GM19239 (cell line): ENCODE data around the gene SLC43A1.
A peak's percentile ranks its signal among the peaks of the same experiment; 100 is the strongest.
"Not testable (repeated sequence)": the region's sequence is repeated elsewhere in the genome, so short reads cannot be mapped to it uniquely, and the experiment has no call there.

Experiments
- DNase-seq: peaks from one replicate; pipeline ENCODE4 v3.0.0; 2011; ENCODE audit warnings: low spot score; ENCODE audit not compliant: insufficient read length
- FAIRE-seq: peaks from 2 replicates; lab custom pipeline; 2011; peaks lifted over from hg19 to GRCh38; lab: Jason Lieb, UNC

The SLC43A1 gene

GRCh38 chr11:57515332-57516060 is at the start of gene SLC43A1:
Gene SLC43A1 (minus strand): TSS chr11:57515702. CDS start chr11:57514111, 1,591 bp downstream.
- peak; percentile 35 for DNase-seq
- FAIRE-seq, result peak; percentile 87

DNA sequence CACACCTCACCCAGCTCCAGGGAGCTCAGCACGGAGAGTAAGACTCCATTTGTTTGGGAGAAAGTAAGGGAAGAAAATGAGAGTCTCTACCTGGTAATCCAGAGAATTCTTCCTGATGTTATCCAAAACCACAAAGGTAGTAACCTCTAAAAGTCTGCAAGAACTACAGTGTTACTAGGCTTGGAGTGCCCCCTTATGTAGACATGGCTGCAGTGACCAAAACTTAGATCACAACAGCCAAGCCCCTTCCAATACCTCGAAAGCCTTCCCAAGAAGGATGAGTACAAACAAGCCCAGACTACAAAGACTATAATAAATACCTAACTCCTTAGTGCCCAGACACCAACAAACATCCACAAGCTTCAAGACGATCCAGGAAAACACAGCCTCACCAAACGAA is 47.1 kb upstream of the SLC43A1 start:
- FAIRE-seq, result no peak
- no peak for DNase-seq

DNA sequence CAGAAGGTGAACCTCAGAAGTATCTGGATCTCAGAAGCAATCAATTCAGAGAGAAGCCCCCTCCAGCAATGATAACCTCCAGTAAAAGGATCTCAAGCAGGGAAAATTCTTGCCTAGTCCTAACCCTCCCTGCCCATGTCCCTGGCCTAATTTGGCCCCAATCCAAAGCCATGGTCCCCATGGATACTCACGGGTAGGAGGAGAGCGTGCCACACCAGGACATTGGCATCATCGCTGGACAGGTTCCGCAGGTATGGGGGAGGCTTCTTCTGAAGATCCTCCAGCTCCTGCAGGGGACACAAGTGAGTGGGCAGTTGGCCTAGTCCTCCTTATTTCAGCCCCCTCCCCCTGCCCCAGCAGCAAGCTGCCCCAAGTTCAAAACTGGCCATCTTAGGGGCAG is 44.6 kb upstream of the SLC43A1 start:
- FAIRE-seq (no peak), DNase-seq (no peak)

DNA sequence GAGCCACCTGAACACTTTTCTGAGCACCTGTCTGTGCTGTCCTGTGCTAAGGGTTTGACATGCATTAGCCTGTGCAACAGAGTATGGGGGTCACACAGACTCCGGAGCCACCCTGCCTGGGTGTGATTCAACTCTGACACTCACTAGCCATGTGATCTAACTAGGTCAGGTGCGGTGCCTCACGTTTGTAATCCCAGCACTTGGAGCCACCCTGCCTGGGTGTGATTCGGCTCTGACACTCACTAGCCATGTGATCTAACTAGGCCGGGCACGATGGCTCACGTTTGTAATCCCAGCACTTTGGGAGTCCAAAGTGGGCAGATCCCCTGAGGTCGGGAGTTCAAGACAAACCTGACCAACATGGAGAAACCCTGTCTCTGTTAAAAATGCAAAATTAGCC is 40.5 kb upstream of the SLC43A1 start:
- FAIRE-seq, result no peak
- no peak for DNase-seq

DNA sequence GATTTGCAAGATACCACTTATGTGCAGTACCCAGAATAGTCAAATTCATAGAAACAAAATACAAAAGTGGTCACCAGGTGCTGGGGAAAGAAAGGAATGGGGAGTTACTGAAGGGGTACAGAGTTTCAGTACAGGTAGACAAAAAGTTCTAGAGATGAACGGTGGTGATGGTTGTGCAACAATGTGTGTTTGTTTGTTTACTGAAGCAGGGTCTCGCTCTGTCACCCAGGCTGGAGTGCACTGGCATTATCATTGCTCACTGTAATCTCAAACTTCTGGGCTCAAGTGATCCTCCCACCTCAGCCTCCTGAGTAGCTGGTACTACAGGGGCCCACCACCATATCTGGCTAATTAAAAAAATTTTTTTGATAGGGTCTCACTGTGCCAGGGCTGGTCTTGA is 39.9 kb upstream of the SLC43A1 start:
- DNase-seq (no peak), FAIRE-seq (no peak)

GRCh38 chr11:57552479-57552878 is 37.0 kb upstream of the SLC43A1 start:
- DNase-seq, result no peak

GRCh38 chr11:57551941-57552340 is 36.4 kb upstream of the SLC43A1 start:
- DNase-seq (no peak), FAIRE-seq (no peak)

More at GRCh38 chr11:57552479-57552878, 37.0 kb upstream of the SLC43A1 start:
- no peak for FAIRE-seq

DNA sequence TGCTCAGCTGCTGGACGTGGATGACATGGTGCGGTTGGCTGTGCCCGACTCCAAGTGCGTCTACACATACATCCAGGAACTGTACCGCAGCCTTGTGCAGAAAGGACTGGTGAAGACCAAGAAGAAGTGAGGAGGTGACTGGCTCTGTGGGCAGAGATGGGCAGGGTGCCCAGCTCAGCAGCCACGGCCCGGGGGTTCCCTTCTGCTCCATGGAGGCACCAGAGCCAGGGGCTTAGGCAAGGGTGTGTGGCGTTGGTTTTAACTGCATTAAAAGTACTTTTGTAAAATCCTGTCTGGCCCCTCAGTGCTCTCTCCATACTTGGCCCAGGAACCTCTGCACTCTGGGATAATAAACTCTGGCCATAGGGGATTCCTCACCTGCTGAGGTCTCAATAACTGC is 34.5 kb upstream of the SLC43A1 start:
- FAIRE-seq (no peak), DNase-seq (no peak)

DNA sequence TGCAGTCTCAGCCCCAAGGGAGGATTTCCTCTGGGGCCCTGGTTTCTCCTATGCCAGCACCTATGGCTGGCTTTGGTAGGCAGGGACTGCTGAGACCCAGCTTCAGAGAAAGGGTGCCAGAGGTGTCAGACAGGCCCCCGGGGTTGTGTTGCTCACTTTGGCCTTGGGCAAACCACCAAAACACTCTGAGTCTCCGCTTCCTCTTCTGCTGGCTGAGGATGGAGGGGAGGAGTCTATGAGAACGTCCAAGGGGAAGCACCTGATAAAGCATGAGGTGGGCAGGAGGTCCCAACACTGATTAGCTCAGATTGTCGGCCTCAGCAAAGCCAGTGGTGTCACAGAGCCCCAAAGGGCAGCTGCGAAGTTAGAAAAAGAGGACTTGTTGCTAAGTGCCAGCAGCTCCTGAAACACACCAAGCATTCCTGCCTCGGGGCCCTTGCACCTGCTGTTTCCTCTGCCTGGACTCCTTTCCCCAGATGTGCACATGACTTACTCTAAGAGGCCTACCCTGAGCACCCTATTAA is 32.4 kb upstream of the SLC43A1 start:
- peak; percentile 52 for DNase-seq
- FAIRE-seq, result peak; percentile 78

DNA sequence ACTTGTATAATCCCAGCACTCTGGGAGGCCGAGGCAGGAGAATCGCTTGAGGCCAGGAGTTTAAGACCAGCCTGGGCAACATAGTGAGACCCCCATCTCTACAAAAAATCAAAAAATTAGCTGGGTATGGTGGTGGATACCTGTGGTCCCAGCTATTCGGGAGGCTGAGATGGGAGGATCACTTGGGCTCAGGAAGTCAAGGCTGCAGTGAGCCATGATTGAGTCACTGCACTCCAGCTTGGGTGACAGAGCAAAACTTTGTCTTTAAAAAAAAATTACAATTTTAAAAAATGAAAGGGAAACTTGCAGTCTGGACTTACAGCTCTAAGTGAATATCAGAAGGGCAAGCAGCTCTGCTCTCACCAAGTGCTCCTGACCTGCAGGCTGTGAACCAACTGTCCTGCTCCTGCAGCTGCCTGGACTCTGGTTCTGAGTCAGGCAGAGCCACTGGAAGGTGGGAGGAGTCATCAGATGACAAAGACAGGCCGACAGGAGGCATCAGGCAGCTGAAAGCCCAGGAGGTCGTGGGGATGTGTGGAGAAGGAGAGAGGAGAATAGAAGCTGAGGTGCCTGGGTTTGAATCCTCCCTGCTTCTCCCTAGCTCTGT is 31.5 kb upstream of the SLC43A1 start:
- FAIRE-seq (peak; percentile 33), DNase-seq (peak; percentile 35)

DNA sequence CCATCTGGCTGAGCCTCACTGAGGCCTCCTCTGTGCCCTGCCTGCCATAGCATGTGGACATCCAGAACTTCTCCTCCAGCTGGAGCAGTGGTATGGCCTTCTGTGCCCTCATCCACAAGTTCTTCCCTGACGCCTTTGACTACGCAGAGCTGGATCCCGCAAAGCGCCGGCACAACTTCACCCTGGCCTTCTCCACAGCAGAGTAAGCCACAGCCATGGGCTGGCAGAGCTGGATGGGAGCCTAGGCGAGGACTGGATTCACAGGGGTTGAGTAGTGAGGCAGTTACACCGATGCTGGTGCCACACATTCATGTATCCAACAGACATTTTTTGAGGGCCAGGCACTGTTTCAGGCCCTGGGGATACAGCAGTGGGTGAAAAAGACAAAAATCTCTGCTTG is 30.9 kb upstream of the SLC43A1 start:
- no peak for FAIRE-seq

GRCh38 chr11:57545883-57546282 is 30.4 kb upstream of the SLC43A1 start:
- FAIRE-seq (no peak), DNase-seq (no peak)

More for the DNA sequence above, 30.9 kb upstream of the SLC43A1 start:
- no peak for DNase-seq

DNA sequence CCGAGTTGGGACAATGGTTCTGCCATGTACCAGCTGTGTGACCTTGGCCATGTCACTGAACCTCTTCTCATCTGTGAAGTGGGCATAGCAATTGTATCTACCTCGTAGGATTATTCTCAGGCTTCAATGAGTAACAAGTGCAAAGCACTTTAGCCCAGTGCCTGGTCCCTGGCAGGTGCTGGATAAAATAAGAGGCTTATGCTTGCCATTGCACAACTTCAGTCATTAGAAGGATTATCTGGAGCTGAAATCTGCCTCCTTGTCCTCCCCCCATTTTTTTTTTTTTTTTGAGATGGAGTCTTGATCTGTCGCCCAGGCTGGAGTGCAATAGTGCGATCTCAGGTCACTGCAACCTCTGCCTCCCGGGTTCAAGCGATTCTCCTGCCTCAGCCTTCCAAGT is 29.1 kb upstream of the SLC43A1 start:
- FAIRE-seq (no peak), DNase-seq (no peak)

DNA sequence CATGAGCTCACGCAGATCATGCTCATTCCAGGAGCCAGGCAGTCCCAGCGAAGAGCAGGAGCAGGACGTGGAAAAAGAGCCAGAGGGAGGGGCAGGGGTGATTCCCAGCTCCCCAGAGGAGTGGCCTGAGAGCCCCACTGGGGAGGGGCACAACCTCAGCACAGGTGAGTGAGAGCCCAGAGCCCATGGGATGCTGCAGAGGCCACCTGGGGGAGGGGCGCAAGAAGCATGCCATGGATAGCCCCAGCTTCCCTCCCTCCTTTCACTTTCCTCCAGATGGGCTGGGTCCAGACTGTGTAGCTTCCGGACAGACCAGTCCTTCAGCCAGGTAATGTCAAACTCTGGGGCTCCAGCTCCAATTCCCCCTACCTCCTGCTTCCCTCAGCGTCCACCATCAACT is 28.1 kb upstream of the SLC43A1 start:
- DNase-seq, result no peak
- no peak for FAIRE-seq

GRCh38 chr11:57542582-57542981 is 27.1 kb upstream of the SLC43A1 start:
- no peak for FAIRE-seq

DNA sequence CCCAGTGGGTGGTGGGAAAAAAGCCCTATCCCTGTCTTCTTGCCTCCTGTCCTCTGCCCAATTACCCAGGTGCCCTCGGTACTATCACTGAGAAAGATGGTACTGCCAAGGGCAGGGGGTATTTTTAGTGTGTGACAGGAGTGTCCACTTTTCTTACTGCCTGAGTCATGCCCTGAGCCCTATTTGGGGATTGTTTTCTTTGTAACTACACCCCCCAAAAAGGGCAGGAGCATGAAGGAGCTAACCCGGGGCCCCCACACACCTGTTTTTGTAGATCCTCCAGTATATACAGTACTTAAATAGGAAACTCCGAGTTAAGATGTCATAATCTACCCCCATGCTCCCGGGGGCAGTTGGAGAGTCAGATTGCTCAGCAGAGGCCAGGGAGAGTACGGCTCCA is 25.7 kb upstream of the SLC43A1 start:
- DNase-seq (no peak), FAIRE-seq (no peak)

More at GRCh38 chr11:57542582-57542981, 27.1 kb upstream of the SLC43A1 start:
- DNase-seq, result no peak

DNA sequence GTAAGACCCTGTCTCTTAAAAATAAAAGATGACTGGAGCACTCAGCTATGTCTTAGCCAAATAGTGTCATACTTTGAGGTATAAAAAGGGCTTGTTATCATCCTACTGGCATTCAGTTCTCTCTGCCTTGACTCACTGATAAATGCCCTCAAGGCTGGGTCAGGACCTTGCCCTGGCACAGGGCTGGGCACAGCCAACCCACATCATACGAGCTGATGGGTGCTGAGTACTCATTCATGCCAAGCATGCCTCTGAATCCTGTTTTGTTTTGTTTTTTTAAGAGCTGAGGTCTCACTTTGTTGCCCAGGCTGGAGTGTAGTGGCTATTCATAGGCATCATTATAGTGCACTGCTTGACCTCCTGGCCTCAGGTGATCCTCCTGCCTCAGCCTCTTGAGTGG is 23.8 kb upstream of the SLC43A1 start:
- FAIRE-seq, result no peak

GRCh38 chr11:57536947-57537619 is 21.6 kb upstream of the SLC43A1 start, which contains the start of gene SMTNL1:
Gene SMTNL1 (plus strand): TSS chr11:57537595. CDS start chr11:57542643, 5,048 bp downstream.
- DNase-seq (no peak), FAIRE-seq (no peak)

More for the DNA sequence above, 23.8 kb upstream of the SLC43A1 start:
- DNase-seq, result no peak

- not testable (repeated sequence) for FAIRE-seq, DNase-seq
Measured at GRCh38 chr11:57534449-57534848, 18.9 kb upstream of the SLC43A1 start.

- peak; percentile 93 for DNase-seq
- FAIRE-seq, result peak; percentile 98
Measured at GRCh38 chr11:57530596-57531507, 15.3 kb upstream of the SLC43A1 start, which contains the start of gene TIMM10. Gene TIMM10 (minus strand): TSS chr11:57530754. CDS start chr11:57530189, 565 bp downstream.
